GM18520 (cell line): Measurements from ENCODE around the gene MFAP3L.

Experiments used
- ATAC-seq: cut with Tn5 transposase; IDR thresholded peaks from one replicate; pipeline ENCODE4 v1.9.1; 2021; ENCODE audit not compliant: unreplicated experiment

The MFAP3L gene

GRCh38 chr4:169941141-169941540, 85.1 kb downstream of the MFAP3L start:
- ATAC-seq: no peak

GRCh38 chr4:169940460-169940859, 85.7 kb downstream of the MFAP3L start:
- no peak for ATAC-seq
